ENCODE results near the gene ENG.
"Not testable (repeated sequence)": the region's sequence is repeated elsewhere in the genome, so short reads cannot be mapped to it uniquely, and the experiment has no call there.

Gene ENG

DNA sequence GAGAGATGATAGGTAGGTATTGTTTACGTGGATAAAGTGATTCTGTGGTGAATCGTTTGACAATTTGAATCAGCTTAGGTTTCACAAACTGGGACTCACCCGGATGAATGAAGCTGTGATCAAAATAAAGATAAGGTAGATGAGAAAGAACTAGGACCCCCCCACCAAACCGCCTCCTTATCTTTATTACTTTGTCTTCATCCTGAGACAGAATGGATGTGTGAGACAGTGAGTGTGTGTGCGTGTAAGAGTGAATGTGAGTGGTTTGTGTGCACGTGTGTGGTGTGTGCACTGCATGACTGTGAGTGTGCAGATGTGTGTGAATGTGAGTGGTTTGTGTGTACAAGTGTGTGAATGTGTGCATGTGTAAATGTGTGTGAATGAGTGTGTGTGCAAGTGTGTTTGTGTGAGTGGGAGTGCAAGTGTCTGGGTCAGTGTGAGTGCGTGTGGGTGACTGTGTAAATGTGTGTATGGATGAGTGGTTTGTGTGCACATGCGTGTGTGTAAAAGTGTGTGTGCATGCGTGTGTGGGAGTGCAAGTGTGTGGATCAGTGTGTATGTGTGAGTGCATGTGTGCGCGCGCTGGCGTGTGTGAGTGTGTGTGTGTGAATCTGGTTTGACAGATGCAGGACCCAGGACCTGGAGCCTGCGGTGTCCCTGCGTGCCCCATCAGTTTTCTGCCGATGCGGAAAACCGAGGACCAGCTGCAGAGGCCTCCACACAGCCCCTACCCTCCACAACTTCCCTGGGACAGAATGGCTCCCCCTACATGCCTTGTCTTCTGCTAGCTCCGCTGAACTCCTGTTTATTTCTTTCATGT is 11.4 kb upstream of the ENG start:
- DNase-seq (ENCODE audit: low read depth) = no peak

DNA sequence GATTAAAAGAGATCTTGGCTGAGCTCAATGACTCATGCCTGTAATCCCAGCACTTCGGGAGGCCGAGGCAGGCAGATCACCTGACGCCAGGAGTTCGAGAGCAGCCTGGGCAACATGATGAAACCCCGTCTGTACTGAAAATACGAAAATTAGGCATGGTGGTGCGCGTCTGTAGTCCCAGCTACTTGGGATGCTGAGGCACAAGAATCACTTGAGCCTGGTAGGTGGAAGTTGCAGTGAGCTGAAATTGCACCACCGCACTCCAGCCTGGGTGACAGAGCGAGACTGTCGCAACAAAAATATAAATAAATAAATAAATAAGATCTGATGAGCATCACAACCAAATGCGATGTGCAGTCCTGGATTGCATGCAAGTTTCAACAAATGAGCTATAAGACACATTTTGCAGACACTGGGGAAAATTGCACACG is 8.7 kb upstream of the ENG start:
- no peak for DNase-seq (ENCODE audit: low read depth)

DNA sequence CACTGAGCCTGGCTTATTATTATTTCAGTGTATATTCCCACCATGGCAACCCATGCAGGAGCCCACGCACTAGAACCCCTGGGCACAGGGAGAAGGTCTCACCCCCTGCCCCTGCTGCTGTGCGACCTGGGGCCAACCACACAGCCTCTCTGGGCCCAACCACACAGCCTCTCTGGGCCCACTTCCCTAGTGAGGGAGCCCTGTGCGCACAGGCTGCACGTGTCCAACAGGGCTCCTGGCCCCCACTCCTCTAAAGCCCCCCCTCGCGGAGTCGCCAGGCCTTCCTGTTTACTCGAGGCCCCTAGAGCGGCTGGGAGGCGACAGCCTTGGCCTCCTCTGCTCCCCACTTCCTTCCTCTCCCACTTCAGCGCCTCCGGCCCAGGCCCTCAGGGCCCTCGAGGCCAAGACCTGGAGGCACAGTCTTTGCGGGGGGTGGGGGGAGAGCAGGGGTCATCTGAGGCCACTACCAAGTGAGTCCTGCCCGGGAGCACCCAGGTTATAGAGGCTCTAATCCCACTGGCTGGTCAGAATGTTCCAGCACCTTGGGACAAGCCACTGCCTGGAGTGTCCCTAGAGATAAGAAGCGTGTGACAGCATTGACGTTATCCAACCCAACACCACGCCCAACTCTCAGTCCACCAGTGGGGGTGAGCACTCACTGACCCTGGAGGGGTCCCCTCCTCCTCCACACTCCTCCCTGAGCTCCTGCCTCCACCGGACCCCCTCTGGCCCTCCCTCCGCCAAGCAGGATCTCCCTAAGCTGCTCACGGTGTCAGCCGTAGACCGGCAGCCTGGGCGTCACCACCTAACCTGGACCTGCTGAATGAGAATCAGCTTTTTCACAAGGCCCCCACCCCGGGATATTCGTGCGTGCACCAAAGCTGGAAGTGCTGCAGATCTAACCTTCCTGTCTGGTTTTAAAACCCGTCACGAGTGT is 7.9 kb upstream of the ENG start:
- no peak for DNase-seq (ENCODE audit: low read depth)

DNA sequence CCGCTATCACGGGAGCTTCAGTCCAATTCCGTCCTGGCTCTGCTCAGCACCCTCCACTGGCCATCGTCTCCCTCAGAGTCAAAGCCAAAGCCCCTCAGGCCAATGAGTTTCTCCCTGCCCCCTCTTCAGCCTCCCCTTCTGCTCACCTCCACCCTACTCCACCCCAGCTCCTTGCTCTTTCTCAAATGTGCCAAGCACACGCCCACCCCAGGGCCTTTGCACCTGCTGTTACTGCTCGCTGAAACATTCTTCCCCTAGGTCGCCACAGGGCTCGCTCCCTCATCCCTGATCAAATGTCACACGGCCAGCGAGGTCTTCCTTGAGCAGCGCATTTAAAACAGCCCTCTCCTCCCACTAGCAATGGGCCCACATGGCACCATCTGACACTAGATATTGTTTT is 6.3 kb upstream of the ENG start:
- no peak for DNase-seq (ENCODE audit: low read depth)

DNA sequence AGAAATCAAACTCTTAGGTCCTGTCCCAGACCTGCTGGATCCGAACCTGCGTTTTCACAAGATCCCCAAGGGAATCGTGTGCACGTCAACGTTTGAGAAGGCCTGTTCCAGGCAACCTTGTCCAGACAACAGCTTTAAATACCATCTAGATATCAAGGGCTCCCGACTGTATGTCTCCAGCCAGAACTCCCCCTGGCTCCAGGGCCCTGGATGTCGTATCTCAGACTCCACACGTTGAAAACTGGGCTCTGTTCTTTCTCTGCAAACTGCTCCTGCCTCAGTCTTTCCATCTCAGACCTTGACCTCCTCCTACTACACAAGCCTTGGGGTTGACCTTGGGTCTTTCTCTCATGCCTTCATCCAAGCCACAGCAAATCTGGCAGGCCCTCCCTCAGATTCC is 5.8 kb upstream of the ENG start:
- no peak for DNase-seq (ENCODE audit: low read depth)

DNA sequence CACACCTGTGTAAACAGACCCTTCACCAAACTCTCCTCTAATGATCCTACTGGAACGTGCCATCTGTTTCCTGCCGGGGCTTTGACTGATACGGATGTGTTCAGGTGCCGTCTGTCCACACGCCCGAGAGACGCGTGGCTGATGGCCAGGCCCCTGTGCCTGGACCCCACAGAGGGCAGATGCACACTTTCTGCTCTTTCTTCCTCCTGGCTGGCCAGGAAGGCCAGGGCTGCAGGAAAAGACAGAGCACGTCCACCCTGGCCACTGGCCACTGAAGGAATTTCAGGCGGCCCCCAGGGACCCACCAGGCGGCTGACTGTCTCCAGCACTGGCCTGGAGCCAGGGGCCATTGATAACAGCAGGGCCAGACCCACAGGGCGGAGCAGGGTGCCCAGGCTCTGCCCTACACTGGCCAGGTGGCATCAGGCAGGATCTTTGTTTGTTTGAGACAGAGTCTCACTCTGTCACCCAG is 3.6 kb upstream of the ENG start:
- no peak for DNase-seq (ENCODE audit: low read depth)

DNA sequence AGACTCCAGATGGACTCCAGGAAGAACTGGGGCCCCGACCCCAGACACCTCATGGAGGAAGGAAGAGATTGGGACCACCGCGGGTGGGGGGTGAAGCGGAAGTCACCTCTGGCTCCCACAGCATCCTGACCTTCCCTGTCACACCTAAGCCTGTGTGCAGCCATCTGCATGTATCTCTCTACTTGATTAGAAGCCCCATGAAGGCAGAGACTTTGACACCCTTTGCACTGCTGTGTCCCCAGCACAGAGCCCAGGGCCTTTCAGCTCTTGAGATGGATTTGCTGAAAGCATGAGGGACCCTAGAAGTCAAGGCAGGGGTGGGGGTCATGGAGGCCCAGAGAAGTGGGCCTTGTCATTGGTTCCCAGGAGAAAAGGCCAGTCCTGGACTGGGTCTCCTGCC is 2.8 kb upstream of the ENG start:
- no peak for DNase-seq (ENCODE audit: low read depth)

DNA sequence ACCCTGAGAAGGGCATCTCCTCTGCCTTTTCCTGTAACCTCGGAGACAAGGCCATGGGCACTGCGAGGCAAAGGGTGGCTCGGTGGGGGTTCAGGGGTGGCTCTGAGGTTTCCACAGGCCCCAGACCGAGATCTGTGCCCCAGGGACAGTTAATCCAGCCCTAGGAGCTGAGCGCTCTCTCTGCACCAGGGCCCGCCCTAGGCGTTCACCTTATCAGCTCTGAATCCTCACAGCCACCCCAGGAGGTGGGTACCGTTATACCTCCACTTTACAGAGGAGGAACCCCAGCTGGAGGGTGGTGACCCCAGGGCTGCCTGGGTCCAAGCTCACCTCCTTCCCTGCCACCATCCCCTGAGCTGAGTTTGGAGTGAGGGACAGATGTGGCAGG is 2.3 kb upstream of the ENG start:
- DNase-seq (ENCODE audit: low read depth) = no peak

DNA sequence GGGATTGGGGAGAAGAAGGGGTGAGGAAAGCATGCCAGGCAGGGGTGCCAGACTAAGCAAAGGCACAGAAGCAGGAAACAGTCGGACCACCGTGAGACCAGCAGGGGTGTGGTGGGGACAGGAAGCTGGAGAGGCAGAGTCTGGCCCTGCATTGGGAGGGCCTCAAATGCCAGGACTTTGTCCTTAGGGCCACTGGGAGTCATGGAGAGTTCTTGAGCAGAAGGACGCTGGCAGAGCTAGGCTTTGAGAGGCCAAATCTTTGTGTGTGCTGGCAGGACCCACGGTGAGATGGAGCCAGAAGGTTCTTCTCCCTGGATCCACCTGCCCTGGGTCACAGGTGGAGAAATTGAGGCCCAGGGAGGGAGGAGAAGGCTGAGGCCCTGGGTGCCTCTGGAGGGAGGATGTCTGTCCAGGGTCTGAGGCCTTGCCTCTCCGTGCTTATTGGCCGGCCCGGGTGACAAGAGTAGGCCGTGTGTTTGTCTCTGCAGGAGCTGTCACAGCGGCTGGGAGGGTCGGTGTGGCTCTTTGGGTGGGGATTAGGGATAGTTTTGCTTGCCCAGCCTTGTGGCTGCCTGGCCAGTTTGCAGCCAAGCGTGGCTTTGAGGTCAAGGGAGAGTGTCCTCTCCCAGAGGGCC is 1.8 kb upstream of the ENG start:
- DNase-seq (ENCODE audit: low read depth) = no peak

DNA sequence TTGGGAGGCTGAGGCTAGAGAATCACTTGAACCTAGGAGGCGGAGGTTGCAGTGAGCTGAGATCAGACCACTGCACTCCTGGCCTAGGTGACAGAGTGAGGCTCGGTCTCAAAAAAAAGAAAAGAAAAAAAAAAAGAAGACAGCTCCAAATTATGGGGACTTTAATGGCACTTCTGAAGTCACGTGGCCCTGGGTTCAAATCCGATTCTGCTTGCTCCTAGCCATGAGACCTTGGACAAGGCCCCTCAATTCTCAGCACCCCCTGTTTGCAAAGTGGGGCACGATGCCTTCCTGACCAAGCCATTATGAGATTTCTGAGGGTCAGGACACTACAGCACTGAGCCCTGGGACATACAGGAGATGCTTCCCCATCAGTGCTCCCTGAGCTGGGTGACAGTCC is 1.1 kb upstream of the ENG start:
- DNase-seq (ENCODE audit: low read depth) = no peak

DNA sequence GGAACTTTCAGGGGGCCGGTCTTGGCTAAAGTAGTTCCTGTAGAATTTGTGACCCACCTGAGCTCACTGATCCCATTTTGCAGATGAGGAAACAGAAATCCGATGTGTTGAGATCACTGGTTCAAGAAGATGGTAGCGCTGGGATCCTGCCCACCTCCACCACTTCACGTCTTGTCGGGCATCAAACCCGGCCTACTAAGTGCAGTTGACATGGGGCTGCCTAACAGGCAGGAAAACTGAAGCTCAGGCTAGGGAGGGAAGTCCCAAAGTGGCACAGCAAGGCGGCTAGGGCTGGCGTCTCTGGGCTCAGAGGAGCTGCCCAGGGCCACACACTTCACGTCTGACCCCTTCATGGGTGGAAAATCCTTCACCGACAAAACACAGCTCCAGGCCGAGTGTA is 502 bp upstream of the ENG start:
- DNase-seq (ENCODE audit: low read depth) = no peak

DNA sequence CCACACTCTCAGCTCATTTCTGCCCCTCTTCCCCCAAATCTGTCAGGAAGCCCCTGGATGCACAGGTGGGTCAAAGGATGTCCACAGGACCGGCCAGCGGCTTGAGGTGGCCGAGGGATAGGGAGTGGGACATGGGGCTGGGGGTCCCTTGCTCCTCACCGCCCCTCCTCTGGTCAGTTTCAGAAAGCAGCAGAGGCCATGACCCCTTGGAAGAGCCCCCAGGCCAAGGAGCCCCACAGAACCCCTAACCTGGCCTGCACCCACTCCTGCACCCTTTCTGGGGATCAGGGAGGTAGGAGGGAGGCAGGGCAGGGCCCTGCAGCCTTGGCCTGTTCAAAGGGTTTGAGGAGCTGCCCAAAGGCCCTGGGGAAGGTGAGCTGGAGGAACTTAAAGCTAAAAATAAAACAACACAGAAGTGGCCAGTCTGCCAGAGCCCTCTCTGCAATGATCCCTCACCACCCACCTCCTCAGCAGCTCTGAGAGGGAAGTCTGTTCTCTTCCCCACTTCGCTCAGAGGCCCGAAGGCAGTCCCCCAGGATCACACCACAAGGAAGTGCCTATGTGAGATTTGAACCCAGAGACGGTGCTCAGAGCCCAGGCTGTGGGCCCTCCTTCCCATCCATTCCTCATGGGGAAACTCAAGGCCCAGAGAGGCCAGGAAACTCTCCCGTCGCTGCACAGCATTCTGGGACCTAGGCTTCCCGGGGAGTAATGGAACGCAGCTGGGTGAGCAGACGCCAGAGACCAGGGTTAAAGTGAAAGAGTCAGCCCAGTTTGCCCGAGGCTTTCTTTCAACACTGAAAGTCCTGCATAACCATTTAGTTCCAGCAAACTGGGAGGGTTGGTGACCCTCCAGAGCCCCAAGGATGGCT is 910 bp downstream of the ENG start:
- no peak for DNase-seq (ENCODE audit: low read depth)

DNA sequence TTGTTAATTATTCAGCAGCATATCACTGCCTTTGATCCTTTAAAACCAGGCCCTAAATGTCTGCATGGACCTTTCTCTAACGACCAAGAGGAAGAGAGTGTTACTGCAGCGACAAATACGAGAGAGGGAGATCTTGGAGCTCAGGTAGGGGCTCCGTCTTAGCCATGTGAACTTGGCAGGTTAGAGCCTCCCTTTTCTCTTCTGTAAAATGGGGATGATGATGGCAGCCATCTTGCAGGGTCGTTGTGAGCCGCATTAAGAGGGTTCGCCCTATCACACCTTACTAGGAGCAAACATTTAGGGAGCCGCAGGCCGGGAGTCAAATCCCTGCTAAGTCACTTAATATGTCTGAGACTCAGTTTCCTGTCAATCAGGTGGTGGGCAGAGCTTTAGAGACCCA is 1.6 kb downstream of the ENG start:
- no peak for DNase-seq (ENCODE audit: low read depth)

DNA sequence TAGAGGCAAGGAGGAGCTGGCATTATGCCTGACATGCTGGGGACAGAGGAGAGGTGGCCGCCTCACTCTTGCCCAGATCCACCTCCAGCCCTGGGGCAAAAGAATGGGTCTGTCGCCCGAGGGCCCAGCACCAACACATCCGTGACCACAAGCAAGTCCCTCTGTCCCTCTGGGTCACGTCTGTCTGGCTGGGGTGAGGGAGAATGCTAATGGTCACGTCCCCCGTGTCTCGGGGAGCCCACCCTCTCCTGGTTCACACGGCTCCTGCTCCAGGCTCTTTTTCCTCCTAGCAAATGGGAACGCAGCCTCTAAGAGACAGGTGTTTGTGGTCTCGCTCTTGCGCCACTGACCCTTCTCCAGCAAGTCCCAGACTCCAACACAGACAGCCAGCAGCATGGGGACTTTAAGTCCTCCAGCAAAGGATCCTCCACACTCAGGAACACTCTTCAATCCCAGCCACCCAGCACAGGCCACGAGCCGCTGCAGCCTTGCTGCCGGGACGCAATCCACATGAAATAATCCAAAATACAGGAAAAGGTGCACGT is 4.1 kb downstream of the ENG start:
- DNase-seq (ENCODE audit: low read depth) = no peak

DNA sequence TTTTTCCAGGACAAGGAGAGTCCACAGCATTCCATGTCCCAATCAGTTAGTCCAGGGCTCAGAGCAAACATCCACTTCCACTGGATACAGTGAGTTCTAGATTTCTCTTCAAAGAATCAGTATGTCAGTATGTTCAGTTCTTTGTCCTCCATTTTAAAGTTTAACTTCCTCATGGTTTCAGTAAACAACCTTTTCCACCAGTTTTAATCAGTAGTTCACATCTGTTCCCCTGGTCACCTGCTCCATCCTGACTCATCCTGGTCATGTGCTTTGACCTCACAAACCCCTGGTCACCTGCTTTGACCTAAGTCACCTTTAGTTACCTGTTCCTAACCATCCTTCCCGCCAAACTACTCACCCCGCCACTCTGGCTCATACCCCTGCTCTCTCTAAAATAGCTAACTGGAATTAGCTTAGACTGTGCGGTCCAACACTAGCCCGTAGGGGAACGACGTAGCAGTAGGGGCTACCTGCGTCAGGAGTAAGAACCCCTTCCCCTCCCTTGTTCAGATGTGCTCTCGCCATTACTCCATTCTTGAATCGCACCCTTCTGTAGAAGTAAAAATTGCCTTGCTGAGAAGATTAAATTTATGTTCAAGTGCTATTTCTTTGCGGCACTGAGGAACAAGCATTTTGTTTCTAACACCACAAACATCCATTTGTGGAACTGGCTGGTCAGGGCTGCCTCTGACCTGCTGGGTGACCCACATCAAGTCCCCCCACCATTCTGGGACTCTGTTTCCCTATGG is 5.5 kb downstream of the ENG start:
- DNase-seq (ENCODE audit: low read depth) = no peak

DNA sequence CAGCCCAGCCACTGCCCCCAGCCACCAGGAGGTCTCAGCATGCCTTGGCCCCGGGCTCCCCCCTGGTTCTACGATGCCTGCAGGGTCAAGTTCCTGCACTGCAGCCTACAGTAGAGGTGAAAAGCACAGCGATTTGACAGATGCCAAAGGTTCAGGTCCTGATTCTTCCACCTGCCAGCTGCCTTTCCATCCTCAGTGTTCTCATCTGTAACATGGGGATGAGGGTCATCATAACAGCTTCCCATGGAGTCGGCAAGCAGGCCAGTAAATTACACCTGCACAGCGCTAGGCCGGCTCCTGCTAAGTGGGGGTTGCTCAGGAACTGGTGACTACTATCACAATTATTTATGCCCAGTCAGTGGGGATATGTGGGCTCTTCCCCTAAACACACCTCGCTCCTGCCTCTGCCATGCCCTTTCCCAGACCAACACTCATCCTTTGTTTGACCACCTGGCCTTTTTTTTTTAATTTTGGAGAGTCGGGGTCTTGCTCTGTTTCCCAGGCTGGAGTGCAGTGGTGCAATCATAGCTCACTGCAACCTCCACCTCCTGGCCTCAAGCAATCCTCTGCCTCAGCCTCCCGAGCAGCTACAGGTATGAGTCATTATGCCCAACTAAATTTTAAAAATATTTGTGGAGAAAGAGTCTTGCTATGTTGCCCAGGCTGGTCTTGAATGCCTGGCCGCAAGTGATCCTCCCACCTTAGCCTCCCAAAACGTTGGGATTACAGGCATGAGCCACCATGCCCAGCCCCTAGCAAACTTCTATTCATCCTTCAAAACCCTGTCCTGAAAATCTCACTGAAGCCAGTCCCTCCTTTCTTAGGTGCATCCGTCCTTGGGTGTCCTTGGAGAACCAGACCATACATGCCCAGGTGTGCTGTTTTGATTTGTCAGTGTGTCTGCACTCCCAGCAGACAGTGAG is 6.4 kb downstream of the ENG start:
- no peak for DNase-seq (ENCODE audit: low read depth)

DNA sequence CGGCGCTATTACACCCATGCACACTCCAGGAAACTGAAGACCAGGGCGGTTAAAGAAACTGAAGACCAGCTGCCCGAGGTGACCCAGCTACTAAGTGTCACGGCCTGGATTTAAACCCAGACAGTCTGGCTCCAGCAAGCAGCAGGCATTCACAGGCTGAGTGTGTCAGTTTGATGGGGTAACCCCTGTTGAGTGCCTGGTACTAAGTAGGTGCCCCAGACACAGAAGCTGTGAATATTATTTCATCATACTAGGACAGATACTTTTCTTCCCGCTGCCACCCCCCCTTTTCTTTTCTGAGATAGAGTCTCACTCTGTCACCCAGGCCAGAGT is 7.3 kb downstream of the ENG start:
- DNase-seq (ENCODE audit: low read depth) = no peak

DNA sequence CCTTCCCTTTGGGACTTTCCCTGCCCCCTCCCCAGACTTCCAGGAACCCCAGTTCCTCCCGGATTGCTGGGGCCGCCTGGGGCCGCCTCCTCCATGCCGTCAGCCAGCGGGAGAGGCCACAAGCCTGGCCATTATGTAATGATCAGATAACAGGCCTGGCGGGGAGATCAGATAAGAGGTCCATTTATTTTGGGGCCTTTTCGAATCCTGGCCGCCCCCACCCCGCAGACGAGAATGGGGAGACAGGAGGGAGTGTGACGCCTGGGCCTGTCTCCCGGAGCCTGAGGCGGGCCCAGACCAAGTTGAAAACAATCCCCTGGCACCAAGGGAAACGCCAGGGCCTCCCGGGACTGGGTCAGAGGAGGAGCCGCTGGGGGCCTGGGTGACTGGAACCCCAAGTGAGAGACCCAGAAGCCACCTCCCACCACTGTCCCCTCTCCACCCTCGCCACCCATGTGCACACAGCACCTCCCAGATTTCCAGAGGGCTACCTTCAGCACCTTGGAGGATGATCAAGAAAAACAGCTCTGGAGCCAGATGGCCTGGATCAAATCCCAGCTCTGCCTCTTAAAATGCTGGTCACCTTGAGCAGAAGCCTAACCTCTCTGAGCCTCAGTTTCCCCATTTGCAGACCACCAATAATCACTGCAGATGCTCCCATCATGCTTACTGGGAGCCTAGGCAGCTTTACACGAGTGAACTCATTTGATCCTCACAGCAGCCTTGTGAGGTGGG is 7.8 kb downstream of the ENG start:
- no peak for DNase-seq (ENCODE audit: low read depth)

DNA sequence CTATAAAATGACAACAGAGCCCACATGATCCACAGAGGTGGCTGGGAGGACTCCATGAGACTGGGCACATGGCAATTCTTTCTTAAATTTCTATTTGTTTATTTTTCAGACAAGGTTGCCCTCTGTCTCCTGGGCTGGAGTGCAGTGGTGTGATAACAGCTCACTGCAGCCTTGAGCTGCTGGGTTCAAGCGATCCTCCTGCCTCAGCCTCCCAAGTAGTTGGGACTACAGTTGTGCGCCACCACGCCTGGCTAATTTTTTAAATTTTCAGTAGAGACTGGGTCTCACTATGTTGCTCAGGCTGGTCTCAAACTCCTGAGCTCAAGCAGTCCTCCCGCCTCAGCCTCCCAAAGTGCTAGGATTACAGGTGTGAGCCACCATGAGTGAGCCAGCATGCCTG is 8.8 kb downstream of the ENG start:
- not testable (repeated sequence) for DNase-seq (ENCODE audit: low read depth)
